Upper lobe of left lung (tissue), 6 donors: ENCODE data around the gene PPP2R2B. TPM values are rescaled to one million over a fixed set of nuclear protein-coding genes. Genes with fewer than 3 reads are reported as not detected.

Experiments
- ATAC-seq, 2 donors: fragments of 200-7000 bp; cut with Tn5 transposase; one replicate each; pipeline ENCODE4 v1.9.1; 2022; ENCODE audit warnings: mild to moderate bottlenecking in 2 of 2, moderate library complexity in 2 of 2; ENCODE audit not compliant: low FRiP score in 2 of 2
- DNase-seq, 2 donors: peaks; one replicate each; pipeline ENCODE4 v3.0.0-alpha.2; 2019 to 2020
- H3K27ac ChIP-seq, 4 donors: fragments of 200-600 bp; sonication (generic); one replicate each; pipeline ENCODE4 v1.5.1; 2016 to 2019
- H3K27me3 ChIP-seq, 4 donors: fragments of 200-600 bp; sonication (generic); one replicate each; pipeline ENCODE4 v1.5.1; 2017 to 2019
- H3K36me3 ChIP-seq, 4 donors: fragments of 200-600 bp; sonication (generic); one replicate each; pipeline ENCODE4 v1.5.1; 2016 to 2019
- H3K4me1 ChIP-seq, 4 donors: fragments of 200-600 bp; sonication (generic); one replicate each; pipeline ENCODE4 v1.5.1; 2018 to 2019
- H3K4me3 ChIP-seq, 4 donors: fragments of 200-600 bp; sonication (generic); one replicate each; pipeline ENCODE4 v1.5.1; 2017 to 2019; ENCODE audit warnings: mild to moderate bottlenecking in 2 of 4, moderate library complexity in 1 of 4
- H3K9me3 ChIP-seq, 4 donors: fragments of 200-600 bp; sonication (generic); one replicate each; pipeline ENCODE4 v1.5.1; 2018 to 2019
- CTCF ChIP-seq, 6 experiments: fragments of 450-650 bp in 4 of 6; fragments of 200-600 bp in 2 of 6; sonication (generic) in 2 of 6; IDR thresholded peaks; one replicate each; pipeline ENCODE4 v1.5.1; 2016 to 2019; ENCODE audit warnings: antibody characterized with exemption in 6 of 6
- EP300 ChIP-seq, 4 donors: sonication (generic); formaldehyde crosslinking; IDR thresholded peaks; one replicate each; pipeline ENCODE4 v1.5.1; 2017; ENCODE audit warnings: antibody characterized with exemption in 4 of 4, control low read depth in 2 of 4
- POLR2A ChIP-seq, 4 donors: fragments of 450-650 bp; IDR thresholded peaks; one replicate each; pipeline ENCODE4 v1.5.1; 2016 to 2017; ENCODE audit warnings: antibody characterized with exemption in 4 of 4, mild to moderate bottlenecking in 2 of 4
- POLR2AphosphoS5 ChIP-seq, 2 donors: sonication (generic); formaldehyde crosslinking; IDR thresholded peaks; one replicate each; pipeline ENCODE4 v1.5.1; 2017; ENCODE audit warnings: antibody characterized with exemption in 2 of 2
- WGBS, 2 donors: methylation state at CpG; one replicate each; pipeline ENCODE4 v1.1.5; 2017 to 2018; 5-methylcytosine and 5-hydroxymethylcytosine counted together
- total RNA-seq, 6 donors: library from RNA; depleted of rRNA in 4 of 6; stranded (reverse); fragments of >200 nt in 4 of 6; gene quantifications; one replicate each; pipeline versions ENCODE4 v1.1.0 to v1.2.1, GENCODE V29; 2016 to 2021
- donor health status: DM: no; HTN: no; CAD: no; lungs with moderate emphysema.
- donor health status: DM: no; HTN: yes; CAD: no; lungs with severe emphysema.

The PPP2R2B gene
- total RNA-seq, 6 donors from 2014 or later, result 0.49 to 7.4 (median 1.3) TPM

DNA sequence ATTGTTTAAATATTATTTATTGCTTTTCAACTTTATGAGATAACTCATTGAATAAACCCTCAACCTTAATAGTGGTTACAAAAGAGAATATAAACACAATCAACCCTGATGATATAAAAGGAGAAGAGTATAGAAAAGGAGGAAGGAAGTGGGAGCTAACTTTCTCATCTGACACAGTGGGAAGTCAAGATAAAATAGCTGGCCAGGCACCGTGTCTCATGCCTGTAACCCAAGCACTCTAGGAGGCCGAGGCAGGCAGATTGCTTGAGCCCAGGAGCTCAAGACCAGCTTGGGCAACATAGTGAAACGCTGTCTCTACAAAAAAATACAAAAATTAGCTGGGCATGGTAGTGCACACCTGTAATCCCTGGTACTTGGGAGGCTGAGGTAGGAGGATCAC lies 93.5 kb downstream of the PPP2R2B start:
- TF ChIP-seq CTCF (IDR thresholded peaks at IDR 0.05) (no peak), EP300 (IDR thresholded peaks at IDR 0.05) (no peak), POLR2AphosphoS5 (IDR thresholded peaks at IDR 0.05) (no peak), POLR2A (IDR thresholded peaks at IDR 0.05) (no peak)
- no peak overlapping the region for H3K4me3 ChIP-seq
- no peaks in the 10 kb centered on the region for H3K9me3 ChIP-seq
- ATAC-seq (peak in 1 of 2 donors; percentile 42), DNase-seq (no peak)
- no peaks in the 10 kb centered on the region for H3K27me3 ChIP-seq
- H3K36me3 ChIP-seq, result no peaks in the 10 kb centered on the region
- no peaks in the 10 kb centered on the region for H3K4me1 ChIP-seq
- 30 to 33% methylated on average over 3 of the region's 3 CpGs for WGBS, 2 donors
- no peak overlapping the region for H3K27ac ChIP-seq

DNA sequence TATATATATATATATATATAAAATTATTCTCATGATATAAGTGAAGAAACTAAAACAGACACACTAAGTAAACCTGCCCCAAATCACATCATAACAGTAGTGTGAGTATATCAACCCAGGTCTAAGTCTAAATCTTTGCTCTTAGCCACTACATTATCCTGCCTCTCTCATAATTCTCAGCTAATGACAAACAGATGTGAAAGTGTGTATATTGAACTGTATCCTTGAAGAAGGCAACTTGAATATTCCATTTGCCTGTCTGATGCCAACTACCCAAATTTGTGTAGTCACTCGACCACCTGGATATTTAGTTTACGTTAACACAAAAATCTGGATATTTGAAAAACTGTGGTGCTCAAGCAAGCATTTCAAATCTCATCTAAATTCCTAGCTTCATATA lies 97.4 kb downstream of the PPP2R2B start:
- ATAC-seq (no peak), DNase-seq (no peak)
- no peaks in the 10 kb centered on the region for H3K4me1 ChIP-seq
- 70 to 81% methylated on average over 2 of the region's 2 CpGs for WGBS, 2 donors
- no peak overlapping the region for H3K27ac ChIP-seq
- H3K27me3 ChIP-seq, result no peaks in the 10 kb centered on the region
- TF ChIP-seq POLR2A (IDR thresholded peaks at IDR 0.05), result no peak
- no peak for TF ChIP-seq CTCF (IDR thresholded peaks at IDR 0.05)
- TF ChIP-seq EP300 (IDR thresholded peaks at IDR 0.05), result no peak
- no peaks in the 10 kb centered on the region for H3K36me3 ChIP-seq
- H3K9me3 ChIP-seq, result no peaks in the 10 kb centered on the region
- H3K4me3 ChIP-seq, result no peak overlapping the region

DNA sequence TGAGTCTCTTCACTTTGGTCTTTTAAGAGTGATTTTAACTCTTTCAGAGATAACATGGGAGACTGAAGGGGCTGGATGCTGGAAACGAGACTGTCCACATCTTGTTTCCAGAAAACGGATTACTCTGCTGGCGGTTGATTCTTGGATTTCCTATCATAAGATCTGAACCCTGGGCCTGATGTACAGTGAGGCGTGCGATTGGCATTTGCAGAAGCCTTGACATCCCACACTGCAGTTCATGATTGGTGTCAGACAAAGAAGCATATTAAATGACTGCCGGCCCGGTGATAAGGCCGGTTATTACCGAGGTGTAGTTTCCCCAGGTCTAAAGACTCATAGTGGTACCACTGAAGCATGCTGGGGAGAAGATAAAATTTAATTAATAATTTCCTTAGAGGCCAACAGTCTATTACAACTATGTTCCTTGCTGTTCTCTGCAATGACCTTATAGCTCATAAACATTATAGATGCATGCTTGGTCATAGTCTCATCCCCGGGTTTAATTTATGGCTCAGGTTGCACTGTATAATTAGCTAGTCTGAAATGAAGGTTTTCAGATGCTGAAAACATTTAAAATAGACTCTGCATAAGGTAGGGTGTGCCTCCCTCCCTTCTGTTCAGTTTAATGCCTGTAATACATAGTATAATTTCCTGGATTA lies 99.2 kb downstream of the PPP2R2B start:
- 81 to 87% methylated on average over 10 of the region's 10 CpGs for WGBS, 2 donors
- H3K4me3 ChIP-seq, result no peak overlapping the region
- H3K27me3 ChIP-seq, result no peaks in the 10 kb centered on the region
- H3K27ac ChIP-seq, result no peak overlapping the region
- no peak for ATAC-seq
- no peak for DNase-seq
- no peaks in the 10 kb centered on the region for H3K9me3 ChIP-seq
- TF ChIP-seq CTCF (IDR thresholded peaks at IDR 0.05) (no peak), POLR2AphosphoS5 (IDR thresholded peaks at IDR 0.05) (no peak), POLR2A (IDR thresholded peaks at IDR 0.05) (no peak), EP300 (IDR thresholded peaks at IDR 0.05) (no peak)
- no peaks in the 10 kb centered on the region for H3K4me1 ChIP-seq
- H3K36me3 ChIP-seq, result no peaks in the 10 kb centered on the region

GRCh38 chr5:146778795-146779194 lies 99.8 kb downstream of the PPP2R2B start:
- H3K4me3 ChIP-seq, result no peak overlapping the region
- TF ChIP-seq CTCF (IDR thresholded peaks at IDR 0.05) (no peak), EP300 (IDR thresholded peaks at IDR 0.05) (no peak), POLR2A (IDR thresholded peaks at IDR 0.05) (no peak), POLR2AphosphoS5 (IDR thresholded peaks at IDR 0.05) (no peak)
- H3K27ac ChIP-seq, result no peak overlapping the region
- H3K36me3 ChIP-seq, result no peaks in the 10 kb centered on the region
- 42 to 49% methylated on average over 3 of the region's 3 CpGs for WGBS, 2 donors
- no peak for DNase-seq
- no peaks in the 10 kb centered on the region for H3K4me1 ChIP-seq
- no peaks in the 10 kb centered on the region for H3K27me3 ChIP-seq
- no peaks in the 10 kb centered on the region for H3K9me3 ChIP-seq
- ATAC-seq, result no peak

DNA sequence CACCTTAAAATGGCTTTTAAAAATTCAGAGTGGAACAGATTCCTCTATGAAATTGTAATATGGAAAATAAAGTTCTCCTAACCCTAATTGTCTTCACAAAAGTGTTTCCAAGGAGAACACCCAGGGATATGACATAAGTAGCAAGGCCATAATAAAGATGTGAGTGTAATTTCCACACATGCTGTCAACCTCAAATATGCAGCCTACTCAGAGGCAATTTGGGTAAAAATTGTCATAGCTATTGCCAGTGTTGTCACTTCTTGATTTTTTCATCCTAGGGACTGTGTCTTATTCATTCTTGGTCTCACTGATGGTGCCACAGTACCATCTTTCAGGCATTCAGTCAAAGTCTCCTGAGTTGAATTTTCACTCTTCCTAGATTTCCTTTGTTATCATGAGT lies 100.3 kb downstream of the PPP2R2B start:
- TF ChIP-seq POLR2A (IDR thresholded peaks at IDR 0.05) (no peak), POLR2AphosphoS5 (IDR thresholded peaks at IDR 0.05) (no peak), EP300 (IDR thresholded peaks at IDR 0.05) (no peak), CTCF (IDR thresholded peaks at IDR 0.05) (no peak)
- ATAC-seq (no peak), DNase-seq (no peak)
- Histone ChIP-seq H3K27me3 (no peaks in the 10 kb centered on the region), H3K27ac (no peak overlapping the region), H3K9me3 (no peaks in the 10 kb centered on the region), H3K4me1 (no peaks in the 10 kb centered on the region), H3K4me3 (no peak overlapping the region), H3K36me3 (no peaks in the 10 kb centered on the region)
